GM21381 (cell line): ENCODE measurements around the gene ABCG1.

ENCODE experiments used
- ATAC-seq: cut with Tn5 transposase; IDR thresholded peaks from one replicate; pipeline ENCODE4 v1.9.1; 2021; ENCODE audit warnings: mild to moderate bottlenecking, moderate library complexity; ENCODE audit not compliant: unreplicated experiment

Gene ABCG1

DNA sequence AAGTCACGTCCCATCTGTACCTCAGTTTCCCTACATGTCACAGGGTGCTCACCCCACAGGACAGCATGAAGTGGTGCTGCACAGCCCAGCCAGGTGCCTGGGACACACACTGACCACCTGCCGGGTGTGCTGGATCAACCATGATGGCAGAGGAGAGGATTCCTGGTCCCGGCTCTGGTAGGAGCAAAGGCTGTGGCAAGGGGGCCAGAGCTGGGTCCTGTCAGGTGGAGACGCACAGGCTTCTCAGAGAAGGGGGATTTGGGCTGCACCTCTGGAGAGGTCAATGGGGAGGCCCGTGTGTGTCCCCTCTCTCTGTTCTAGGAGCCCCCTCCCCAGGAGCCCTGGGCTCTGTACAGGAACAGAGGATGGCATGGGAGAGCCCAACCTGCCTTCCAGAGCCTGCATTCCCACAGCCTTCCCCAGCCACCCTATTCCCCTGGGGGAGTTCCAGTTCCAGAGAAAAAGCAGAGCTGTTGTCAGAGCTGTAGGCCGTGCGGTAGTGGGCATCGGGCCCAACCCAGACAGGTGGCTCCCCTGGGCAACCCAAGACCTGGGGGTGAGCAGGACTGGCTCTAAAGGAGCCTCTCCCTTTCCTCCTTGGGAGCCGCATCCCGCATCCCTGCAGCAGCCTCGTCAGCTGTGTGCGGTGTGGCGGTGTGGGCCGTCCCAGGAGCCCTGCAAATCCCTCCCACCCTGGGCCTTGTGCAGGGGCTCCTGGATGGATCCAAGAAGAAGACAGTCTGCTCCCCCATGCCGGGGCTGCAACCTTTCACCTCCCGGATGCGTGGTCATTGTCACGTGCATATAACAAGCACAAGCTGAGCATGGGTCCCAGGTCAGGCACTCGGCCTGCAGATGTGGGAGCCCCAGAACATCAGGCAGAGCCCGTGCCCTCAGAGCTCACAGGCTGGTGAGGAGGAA lies 99.1 kb downstream of the ABCG1 start:
- no peak for ATAC-seq

DNA sequence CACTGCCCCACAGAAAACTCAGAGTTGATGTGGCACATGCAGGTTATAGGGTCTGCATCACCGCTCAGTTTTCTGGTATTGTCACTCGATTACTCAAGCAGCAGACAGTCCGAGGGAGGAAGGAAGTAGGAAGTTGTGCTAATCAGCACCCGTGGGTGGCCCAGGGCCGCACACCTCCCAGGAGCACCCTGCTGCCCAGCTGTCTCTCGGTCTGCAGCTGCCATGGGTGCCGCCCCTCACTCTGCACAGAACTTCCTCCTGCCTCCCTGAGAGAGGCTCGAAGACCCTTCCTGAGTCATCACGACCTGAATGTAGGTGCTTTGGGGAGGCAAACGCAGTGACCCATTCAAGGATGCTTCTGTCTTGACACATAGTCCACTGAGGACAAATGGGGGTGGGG lies 100.4 kb downstream of the ABCG1 start:
- ATAC-seq = no peak

DNA sequence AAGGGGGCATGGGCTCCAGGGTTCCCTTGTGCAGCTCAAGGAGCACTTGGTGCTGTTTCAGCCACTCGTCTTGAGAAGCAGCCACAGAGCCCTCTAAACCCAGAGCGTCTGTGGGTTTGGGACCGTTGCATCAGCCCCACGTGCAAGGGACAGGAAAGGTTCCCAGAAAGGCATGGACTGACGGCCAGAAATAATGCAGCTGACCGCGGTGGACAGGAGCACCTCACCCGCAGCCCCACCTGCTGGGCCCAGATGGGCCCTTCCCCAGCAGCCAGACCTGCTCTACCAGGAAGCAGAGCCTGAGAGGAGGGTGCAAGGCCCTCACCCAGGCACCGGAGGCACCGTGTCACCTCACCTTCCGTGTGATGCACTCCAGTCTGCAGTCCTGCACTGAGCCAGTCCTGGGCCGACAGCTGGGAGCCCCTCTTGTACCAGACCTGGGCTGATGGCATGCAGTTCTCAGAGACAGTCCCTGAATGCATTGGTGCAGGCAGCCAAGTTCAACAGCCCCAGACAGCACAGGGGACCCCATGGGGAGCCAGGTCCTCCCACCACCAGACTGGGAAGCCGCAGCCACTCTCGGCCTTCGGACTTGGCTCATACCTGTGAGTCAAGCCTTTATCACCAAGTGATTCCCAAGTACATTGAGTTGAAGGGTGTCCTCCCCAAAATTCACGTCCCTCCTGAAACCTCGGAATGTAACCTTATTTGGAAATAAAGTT lies 101.1 kb downstream of the ABCG1 start:
- ATAC-seq = no peak

DNA sequence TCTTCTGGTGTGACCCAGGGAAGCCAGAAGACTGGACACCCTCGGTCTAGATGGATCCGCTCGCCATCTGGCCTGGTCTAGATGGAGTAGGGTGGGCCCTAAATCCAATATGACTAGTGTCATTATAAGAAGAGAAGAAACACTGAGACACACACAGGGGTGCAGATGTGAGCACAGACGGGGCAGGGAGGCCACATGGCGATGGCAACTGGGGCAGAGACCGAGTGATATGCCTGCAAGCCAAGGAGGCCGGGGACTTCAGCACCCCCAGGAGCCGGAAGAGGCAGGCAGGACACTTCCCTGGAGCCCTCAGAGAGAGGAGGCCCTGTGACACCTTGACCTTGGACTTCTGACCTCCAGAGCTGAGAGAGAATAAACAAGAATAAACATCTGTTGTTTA lies 101.9 kb downstream of the ABCG1 start:
- ATAC-seq = no peak

DNA sequence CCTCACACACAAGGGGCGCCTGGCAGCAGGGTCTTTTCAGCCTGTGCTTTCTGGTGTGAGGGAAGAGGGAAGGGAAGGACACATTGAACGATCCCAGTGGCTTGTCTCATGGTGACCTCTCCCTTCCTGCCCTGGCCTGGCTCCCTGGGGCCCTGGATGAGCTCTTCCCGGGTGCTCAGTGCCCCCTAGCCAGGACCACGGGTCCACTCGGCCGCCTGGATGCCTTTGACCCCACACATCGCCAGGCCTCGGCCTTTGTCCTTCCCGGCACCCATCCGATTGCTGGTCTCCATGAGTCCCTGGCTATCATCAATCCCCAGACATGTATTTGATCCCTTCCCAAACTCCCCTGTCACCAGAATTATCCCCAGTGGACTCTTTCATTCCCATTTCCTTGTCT lies 102.3 kb downstream of the ABCG1 start:
- no peak for ATAC-seq

DNA sequence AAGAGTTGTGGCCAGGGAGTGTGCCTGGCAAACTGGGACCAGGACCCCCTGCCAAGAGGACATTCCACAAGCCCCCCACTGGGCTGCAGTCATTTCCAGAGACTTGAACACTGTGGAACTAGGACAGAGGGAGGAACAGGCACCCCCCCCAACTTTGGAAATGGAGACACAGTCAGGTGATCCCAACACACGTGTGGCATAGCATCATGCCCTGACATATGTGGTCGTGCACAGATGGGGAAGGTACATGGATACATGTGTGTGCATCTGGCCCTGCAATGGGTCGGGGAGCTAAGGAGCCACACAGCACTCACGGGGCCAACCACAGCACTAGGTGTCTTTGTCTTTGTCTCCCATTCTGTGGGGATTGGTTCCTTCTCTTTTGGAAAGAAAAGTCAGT lies 102.9 kb downstream of the ABCG1 start:
- no peak for ATAC-seq

DNA sequence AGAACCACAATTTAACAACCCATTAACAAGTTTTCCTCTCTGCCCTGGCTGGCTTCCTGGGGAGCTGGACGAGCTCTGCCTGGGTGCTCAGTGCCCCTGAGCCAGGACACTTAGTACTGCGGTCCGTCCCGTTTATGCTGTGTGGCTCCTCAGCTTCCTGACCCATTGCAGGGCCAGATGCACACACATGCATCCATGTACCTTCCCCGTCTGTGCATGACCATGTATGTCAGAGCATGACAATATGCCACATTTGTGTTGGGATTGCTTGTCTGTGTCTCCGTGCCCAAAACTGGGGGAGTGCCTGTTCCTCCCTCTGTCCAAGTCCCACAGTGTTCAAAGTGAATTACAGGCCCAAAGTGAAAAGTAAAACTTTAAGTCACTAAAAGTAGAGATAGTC lies 106.0 kb downstream of the ABCG1 start:
- ATAC-seq = no peak

DNA sequence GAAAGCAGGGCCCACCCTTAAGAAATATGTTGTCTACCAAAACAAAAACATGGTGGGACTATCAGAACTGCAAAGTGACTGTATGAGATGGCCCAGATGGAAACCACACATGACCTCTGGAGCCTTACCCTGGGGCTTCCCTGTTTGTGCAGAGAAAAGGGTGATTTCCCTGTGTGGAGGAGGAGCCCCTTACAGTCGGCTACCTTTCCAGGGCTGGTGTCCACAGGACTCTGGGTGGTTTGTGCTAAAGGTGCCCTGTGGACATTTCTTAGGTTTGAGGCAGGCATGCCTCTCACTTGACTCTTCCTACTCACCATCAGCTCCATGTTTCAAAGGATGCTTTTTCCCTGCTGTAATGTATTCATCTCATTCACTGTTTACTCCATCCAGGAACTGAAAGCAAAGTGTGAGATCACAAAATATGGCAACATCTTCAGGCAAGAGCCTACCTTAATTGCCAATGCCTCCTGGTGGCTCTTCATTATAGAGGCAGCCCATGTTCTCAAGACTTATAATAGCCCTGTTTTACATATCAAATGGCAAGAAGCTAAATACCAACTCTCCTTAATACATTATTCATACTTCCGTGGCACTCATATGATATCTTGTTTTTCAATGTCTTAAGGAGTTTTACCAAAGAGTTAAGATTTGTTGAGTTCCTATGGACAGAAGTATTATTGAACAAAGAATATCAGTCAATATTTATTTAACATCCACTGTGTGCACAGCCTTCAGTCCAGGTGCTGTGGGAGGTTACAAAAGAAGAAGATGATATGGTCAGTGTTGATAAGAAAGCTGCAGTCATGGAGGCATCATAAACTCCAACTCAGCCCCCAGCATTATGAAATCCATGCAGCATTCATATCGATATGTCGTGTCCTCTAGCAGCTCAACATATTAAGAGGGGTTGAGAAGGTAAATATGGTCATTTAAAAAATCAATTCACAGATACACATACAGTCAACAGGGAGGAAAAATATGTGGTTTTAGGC lies 111.7 kb downstream of the ABCG1 start:
- no peak for ATAC-seq

DNA sequence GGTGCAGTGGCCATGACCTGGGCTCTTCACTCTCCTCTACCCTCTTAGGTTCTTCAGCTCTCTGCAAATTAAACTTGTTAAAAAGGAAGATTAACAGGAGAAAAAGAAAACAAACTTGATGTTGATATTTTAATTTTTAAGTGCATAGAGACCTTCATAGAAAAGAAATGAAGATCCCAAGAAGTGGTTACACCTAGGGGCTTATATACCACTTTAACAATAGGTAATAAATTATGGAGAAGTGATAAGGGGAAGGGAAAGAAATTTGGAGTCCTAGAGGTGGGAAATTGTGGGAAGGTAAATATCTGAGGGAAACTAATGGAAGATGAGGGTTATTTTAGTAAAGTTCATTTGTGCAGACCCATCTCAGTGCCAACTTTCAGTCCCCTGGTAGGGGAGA lies 112.7 kb downstream of the ABCG1 start:
- ATAC-seq = no peak

DNA sequence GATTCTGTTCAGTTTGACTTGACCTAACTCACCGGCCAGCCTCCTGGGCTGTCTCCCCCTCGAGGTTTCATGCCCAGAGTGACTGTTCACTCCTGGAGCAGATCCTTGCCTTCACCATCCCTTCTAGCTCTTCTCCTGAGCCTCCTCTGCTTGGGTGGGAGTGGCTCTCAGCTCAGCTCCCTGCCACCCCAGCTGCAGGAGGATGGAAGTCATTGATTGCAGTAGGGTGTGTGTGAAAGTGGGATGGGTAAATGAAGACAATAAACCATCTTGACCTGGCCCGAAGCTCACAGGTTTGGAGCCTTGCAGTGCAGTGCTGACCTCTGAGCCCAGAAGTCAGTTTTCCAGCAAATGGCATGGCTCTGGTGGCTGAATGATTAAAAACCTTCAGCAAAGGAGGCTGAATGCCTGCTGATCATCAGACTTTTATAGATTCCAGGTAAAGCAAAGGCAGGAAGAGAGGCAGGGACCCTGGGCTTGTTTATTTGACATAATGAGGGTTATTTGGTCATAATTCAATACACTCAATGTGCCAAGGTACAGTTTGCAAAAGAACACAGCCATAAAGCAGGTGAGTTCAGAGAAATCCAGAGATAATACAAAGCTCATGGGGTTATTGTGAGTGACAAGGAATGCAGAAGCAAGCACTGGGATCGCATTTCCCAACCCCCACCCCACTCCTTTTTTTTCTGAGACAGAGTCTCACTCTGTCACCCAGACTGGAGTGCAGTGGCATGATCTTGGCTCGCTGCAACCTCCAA lies 113.8 kb downstream of the ABCG1 start:
- ATAC-seq = no peak

DNA sequence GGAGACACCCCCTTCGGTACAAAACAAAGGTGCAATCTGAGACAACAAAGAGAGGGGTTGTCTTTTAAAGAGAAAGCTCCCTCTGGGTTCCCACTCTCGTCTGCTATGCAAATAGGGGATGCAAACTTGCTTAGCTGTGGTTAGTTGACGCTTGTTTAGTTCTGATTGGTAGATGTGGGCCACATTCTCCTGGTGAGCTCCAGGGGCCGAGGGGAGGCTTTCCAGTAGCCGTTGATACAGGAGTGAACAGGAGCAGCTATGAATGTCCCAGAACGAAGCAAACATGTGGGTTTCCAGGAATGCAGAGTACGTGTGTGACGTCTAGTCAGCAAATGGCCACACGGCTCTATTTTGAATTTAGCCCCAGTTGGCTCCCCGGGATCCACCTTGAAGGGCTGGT lies 117.1 kb downstream of the ABCG1 start:
- ATAC-seq = no peak

DNA sequence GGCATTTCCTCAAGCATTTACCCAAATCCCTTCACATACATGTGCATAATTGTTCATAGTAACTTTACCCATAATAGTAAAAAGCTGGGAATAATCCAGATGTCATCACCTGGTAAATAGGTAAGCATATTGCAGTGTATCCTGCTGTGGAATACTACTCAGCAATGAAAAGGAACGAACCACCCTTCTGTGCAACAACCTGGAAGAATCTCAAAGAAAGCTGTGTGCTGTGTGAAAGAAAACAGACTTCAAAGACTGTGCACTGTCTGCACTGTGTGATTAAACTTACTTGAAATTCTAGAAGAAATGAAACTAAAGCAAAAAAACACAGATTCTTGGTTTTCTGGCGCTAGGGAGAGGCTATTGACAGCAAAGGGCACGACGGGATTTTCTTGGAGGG lies 118.3 kb downstream of the ABCG1 start:
- no peak for ATAC-seq

DNA sequence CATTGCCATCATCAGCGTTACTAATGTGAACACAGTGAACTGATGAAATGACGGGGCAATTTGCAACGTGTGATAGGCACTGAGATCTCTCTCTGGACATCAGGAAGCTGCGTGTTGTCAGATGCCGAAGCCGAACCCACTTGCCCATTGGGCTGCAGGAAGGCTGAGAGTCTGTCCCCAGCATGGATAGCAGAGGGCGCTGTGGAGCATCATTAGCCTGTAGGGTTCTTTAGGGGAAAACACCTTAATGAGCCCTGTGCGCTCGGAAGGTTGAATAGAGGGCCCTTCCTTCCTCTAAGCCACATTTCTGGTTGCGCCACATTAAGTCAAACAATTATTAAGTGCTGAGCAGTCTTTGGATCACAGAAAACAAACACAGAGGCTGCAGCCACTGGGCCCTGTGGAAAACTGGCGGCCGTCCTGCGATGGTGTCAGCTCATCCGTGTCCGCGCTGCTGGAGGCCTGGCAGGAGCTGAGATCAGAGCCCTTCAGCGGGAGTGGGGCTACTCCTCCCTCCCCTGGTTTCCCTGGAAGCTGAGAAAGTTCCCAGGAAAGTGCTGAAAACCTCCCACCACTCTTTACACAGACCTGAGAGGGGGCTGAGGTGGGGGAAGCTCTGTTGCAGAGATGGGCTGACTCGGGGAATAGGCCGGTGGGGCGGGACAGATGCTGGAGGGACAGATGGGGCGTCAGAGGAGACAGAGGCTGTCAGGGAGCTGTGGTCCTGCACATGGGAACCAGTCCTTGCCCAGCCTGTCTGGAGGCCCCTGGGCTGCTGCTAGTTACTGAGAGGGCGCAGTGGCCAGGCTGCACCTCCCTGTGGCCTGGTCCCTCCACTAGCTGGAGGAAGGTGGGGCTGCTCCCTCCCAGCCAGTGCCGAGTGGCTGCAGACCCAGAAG lies 119.1 kb downstream of the ABCG1 start:
- no peak for ATAC-seq

DNA sequence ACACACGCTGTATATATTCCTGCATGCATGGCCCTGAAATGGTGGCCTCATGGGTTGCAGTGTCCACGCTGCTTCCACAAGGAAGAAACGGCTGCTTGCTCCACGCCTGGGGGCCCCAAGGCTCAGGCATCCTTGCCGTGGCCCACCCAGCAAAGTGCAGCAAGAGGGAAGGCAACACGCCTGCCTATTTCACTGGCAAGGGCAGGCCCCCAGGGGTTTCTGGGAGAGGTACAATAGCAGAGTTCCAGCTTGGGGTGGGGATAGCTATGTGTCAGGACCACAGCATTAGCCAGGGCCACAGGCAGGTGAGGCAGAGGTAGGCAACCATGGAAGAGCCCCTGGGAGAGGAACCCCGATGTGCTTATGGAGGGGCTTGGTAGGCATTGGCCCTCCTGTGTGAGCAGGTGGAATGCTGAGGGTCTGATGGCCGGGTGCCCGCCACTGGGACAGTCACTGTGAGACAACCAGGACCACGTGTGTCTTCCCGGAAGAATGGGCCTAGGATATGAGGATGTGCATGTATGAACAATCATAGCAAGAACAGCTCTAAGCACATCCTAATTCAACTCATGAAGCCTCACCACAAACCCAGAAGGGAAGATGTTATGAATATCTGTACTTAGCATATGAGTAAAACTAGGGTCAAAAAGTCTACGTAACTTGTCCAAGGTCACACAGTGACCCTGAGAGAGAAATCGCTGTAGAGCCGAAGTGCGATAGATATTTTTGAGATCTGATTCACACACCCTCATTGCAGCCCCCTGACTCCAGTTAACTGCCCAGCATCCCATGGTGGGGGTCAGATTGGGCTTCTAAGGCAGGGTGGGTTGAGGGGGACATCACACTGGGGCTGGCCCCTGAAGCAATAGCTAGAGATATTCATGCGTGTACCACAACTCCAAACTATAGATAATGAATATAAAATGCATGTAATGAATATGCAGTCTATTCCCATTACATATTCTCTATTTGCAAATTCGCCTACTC lies 120.1 kb downstream of the ABCG1 start:
- no peak for ATAC-seq

DNA sequence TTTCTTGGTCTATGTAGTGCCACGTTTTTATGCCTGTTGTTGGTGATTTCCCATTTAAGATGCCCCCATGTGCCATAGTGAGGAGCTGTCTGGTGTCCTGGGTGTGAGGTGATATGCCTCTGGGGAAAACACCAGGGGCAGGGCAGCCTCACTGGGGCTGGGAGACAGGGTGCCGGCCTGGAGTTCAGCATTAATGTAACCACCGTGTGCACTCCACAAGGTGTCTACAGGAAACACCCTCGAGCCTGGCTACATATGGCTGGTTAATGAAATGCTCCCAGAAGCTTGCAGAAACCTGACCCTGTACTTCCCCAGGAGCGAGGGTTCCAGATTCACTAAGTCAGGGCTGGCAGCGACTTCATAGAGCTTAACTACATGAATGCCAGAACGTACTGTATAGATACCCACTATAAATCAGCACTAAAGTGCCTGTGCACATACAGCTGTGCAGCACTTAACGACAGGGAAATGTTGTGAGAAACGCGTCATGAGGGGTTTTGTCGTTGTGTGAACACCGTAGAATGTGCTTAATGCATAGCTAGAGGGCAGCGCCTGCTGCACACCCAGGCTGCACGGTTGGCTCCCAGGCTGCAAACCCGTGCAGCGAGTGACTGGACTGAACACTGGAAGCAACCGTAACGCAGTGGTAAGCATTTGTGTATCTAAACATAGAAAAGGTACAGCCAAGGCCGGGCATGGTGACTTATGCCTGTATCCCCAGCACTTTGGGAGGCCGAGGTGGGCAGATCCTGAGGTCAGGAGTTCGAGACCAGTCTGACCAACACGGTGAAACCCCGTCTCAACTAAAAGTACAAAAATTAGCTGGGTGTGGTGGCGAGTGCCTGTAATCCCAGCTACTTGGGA lies 121.5 kb downstream of the ABCG1 start:
- no peak for ATAC-seq

DNA sequence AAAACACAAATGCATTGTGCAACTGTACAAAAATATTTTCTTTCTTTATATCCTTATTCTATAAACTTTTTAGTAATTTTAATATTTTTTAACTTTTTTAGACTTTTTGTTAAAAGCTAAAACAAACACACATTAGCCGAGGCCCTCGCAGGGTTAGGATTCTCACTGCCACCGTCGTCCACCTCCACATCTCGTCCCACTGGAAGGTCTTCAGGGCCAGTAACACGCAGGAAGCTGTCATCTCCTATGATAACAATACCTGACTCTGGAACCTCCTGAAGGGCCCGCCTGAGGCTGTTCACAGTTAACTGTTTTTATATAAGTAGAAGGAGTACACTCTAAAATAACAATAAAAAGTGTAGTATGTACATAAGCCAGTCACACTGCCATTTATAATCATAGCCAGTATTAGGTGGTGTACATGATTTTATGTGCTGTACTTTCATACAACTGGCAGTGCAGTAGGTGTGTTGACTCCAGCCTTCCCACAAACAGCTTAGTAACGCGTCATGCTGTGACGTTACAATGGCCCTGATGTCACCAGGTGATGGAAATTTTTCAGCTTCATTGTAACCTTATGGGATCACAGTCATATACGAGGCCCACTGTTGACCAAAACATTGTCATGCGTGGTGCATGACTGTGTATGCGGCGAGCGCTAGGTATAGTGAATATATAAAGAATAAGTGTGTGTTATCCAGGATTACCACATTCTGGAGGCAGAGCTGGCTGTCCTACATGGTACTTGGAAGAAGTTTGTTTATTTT lies 123.0 kb downstream of the ABCG1 start:
- no peak for ATAC-seq
